Measurements from ENCODE around the gene NXPH4.

- TF ChIP-seq CTCF (IDR thresholded peaks at IDR 0.05 in 4 of 5, conservative IDR thresholded peaks at IDR 0.05 in 1 of 5) (no peak), POLR2A (IDR thresholded peaks at IDR 0.05) (no peak)
Observed at GRCh38 chr12:57234233-57234570, 17.6 kb downstream of the NXPH4 start.

Measured in gastrocnemius medialis (tissue), 4 donors.